SJCRH30 (cell line): ENCODE results near the gene COLGALT1. TPM values are rescaled to one million over a fixed set of nuclear protein-coding genes. Genes with fewer than 3 reads are reported as not detected.
"Not testable (repeated sequence)": the region's sequence is repeated elsewhere in the genome, so short reads cannot be mapped to it uniquely, and the experiment has no call there.

Experiments
- DNase-seq, 2 experiments: peaks; one replicate each; pipeline ENCODE4 v3.0.0-alpha.2; 2015 to 2020
- H3K27ac ChIP-seq: fragments of 250-450 bp; sonication (Bioruptor Pico); 2 replicates; pipeline ENCODE4 v1.5.1; 2020; ENCODE audit warnings: mild to moderate bottlenecking, moderate library complexity
- H3K27me3 ChIP-seq: fragments of 250-450 bp; sonication (Bioruptor Pico); 2 replicates; pipeline ENCODE4 v1.5.1; 2020; ENCODE audit warnings: mild to moderate bottlenecking, moderate library complexity
- H3K36me3 ChIP-seq: fragments of 250-450 bp; sonication (Bioruptor Pico); 2 replicates; pipeline ENCODE4 v1.5.1; 2020; ENCODE audit warnings: mild to moderate bottlenecking, moderate library complexity
- H3K4me1 ChIP-seq: fragments of 250-450 bp; sonication (Bioruptor Pico); 2 replicates; pipeline ENCODE4 v1.5.1; 2020; ENCODE audit warnings: mild to moderate bottlenecking, moderate library complexity
- H3K4me3 ChIP-seq: fragments of 250-450 bp; sonication (Bioruptor Pico); 2 replicates; pipeline ENCODE4 v1.5.1; 2020; ENCODE audit warnings: mild to moderate bottlenecking, moderate library complexity
- H3K9me3 ChIP-seq: fragments of 250-450 bp; sonication (Bioruptor Pico); replicated peaks from 2 replicates; pipeline ENCODE4 v1.5.1; 2020; ENCODE audit warnings: mild to moderate bottlenecking, moderate library complexity
- total RNA-seq: library from RNA; depleted of rRNA; stranded (reverse); fragments of >200 nt; shearing (Covaris generic); gene quantifications from 2 replicates; pipeline ENCODE4 v1.2.3, GENCODE V29; 2014; rRNA removed

The COLGALT1 gene
- total RNA-seq = 115 and 117 TPM in 2 replicates

DNA sequence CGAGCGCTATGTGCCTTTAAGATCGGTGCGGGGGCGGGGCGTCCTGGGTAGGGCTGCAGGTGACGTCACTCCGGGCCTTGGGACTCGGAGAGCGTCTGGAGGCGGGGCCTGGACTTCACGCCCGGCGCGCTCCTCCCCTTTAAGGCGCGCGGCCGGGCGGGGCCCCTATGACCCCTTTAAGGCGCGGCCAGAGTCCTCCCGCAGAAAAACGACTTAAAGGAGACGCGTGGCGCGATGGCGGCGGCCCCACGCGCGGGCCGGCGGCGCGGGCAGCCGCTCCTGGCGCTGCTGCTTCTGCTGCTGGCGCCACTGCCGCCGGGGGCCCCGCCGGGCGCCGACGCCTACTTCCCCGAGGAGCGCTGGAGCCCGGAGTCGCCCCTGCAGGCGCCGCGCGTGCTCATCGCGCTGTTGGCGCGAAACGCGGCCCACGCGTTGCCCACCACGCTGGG, at the start of gene COLGALT1:
COLGALT1 (plus strand) TSS at position 170 of the 449 bp plus-strand sequence; CDS start at position 235, 65 bp downstream.
- no peaks in the 10 kb centered on the region for H3K27me3 ChIP-seq

DNA sequence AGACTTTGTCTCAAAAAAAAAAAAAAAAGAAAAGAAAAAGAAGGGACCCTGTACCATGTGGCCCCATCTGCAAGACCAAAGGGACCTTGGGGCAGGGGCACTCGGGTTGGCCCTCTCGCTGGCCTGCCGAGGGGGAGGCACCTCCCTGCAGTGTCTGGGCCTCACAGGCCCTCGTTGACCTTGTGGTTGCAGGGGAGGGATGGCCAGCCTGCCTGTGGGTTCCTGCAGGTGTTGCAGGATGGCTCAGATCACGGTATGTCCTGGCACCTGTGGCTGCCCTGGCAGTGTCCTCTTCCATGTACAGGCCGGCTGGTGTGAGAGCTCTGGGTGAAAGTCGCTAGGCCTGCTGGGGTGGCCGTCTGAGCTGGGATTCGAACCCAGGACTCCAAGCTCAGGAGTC, 48.7 kb upstream of the COLGALT1 start:
- no peaks in the 10 kb centered on the region for H3K36me3 ChIP-seq
- H3K27me3 ChIP-seq = no peaks in the 10 kb centered on the region
- no peak overlapping the region for H3K27ac ChIP-seq
- no peaks in the 10 kb centered on the region; the same call in 1 of the 2 replicates for H3K9me3 ChIP-seq
- no peak for DNase-seq
- H3K4me1 ChIP-seq = no peaks in the 10 kb centered on the region
- H3K4me3 ChIP-seq = no peak overlapping the region

More for the DNA sequence above, at the start of gene COLGALT1:
- DNase-seq = peak; percentile 99
- peaks cover 23% of the 10 kb centered on the region for H3K36me3 ChIP-seq
- no peaks in the 10 kb centered on the region for H3K9me3 ChIP-seq
- peak within 1 kb of the TSS; percentile 79 for H3K4me3 ChIP-seq
- peak within 1 kb of the TSS; percentile 43 for H3K27ac ChIP-seq
- H3K4me1 ChIP-seq = peaks cover 11% of the 10 kb centered on the region

DNA sequence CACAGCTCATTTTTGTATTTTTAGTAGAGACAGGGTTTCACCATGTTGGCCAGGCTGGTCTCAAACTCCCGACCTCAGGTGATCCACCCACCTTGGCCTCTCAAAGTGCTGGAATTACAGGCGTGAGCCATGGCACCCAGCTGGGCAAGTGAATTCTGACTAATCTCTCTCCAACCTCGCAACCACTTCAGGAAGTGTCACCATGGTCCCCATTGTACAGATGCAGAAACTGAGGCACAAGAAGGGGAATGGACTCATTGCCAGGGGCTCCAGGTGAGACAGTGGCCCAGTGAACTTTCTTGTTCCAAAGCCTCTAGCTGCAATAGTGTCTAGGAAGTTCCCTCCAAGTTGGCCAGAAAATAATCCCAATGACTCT, 46.9 kb upstream of the COLGALT1 start:
- H3K9me3 ChIP-seq, DNase-seq, H3K4me3 ChIP-seq, H3K36me3 ChIP-seq, H3K27me3 ChIP-seq, H3K4me1 ChIP-seq, H3K27ac ChIP-seq: not testable (repeated sequence)

DNA sequence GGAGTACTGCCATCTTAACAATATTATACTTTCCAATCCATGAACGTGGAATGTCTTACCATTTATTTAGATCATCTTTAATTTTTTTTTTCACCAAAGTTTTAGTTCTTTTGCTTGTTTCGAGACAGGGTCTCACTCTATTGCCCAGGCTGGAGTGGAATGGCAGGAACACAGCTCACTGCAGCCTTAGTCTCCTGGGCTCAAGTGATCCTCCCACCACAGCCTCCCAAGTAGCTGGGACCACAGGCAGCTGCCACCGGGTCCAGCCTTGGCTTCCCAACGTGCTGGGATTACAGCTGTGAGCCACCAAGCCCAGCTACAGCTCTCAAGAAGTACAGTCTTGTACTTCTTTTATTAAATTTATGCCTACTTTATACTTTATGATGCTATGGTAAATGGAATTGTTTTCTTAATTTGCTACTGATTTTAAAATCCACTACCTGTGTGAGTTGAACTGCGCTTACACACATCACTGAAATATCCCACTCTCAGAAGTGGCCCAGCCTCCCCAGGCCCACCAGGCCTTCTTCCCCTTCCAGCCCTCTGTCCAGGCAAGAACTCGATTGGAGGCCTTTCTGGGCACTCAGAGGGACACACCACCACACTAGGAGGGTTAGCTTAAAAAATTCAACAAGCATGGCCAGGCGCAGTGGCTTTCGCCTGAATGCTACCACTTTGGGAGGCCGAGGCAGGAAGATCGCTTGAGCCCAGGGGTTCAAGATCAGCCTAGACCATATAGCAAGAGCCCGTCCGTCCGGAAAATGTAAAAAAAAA, 45.0 kb upstream of the COLGALT1 start:
- no peak for DNase-seq
- H3K27me3 ChIP-seq = no peaks in the 10 kb centered on the region

DNA sequence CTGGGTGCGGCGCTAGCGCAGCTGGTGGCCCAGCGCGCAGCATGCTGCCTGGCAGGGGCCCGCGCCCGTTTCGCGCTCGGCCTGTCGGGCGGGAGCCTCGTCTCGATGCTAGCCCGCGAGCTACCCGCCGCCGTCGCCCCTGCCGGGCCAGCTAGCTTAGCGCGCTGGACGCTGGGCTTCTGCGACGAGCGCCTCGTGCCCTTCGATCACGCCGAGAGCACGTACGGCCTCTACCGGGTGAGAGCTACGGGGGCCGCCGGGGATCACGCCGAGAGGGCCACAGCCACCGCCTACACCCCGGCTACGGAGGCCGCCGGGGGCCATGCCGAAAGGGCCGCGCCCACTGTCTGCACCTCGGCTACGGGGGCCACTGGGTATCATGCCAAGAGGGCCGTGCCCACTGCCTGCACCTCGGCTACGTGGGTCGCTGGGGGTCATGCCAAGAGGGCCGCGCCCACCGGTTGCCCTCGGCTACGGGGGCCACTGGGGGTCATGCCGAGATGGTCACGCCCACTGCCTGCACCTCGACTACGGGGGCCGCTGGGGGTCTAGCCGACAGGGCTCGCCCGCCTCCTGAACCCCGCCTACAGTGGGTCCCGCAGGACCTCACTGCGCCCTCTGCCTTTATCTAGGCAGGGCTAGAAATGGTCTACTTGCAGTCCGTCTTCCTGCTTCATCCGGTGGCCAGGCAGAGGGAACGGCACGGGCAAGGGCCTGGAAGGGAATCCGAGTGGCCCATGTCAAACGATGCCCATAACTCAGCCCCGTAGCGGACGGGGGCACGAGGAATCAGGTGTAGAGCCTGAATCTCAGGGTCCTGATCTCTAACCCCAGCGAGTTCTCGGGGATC, 43.5 kb upstream of the COLGALT1 start:
- Histone ChIP-seq H3K4me3 (peak overlapping the region; percentile 95), H3K36me3 (0 out of 2 replicates have a peak, but pooled peaks cover under 1% of the 10 kb centered on the region), H3K9me3 (no peaks in the 10 kb centered on the region; the same call in 1 of the 2 replicates), H3K27me3 (no peaks in the 10 kb centered on the region), H3K27ac (peak overlapping the region; percentile 90), H3K4me1 (peaks cover 10% of the 10 kb centered on the region; the same call in 1 of the 2 replicates)
- DNase-seq = peak; percentile 77 to 82

More for the DNA sequence above, 45.0 kb upstream of the COLGALT1 start:
- Histone ChIP-seq H3K9me3 (no peaks in the 10 kb centered on the region; the same call in 1 of the 2 replicates), H3K4me3 (peak overlapping the region; percentile 95), H3K27ac (peak overlapping the region; percentile 90; the same call in 1 of the 2 replicates), H3K4me1 (peaks cover 10% of the 10 kb centered on the region; the same call in 1 of the 2 replicates), H3K36me3 (no peaks in the 10 kb centered on the region)

DNA sequence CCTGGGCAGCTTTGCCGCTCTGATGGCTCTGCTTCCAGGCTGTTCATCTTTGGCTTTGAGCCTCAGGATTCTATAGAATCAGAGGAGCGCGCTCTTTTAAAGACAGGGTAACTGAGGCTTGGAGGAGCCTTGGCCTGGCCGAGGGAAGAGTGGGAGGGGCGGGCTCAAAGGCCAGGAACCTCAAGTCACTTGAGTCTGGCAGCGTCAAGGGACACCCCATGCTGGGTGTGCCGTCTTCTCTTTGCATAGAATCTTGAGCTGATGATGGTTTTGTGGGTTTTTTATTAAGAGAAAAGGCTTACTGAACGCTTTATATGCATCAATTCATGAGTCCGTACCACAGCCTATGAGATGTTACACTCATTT, 42.9 kb upstream of the COLGALT1 start:
- Histone ChIP-seq H3K9me3 (no peaks in the 10 kb centered on the region; the same call in none of the 2 replicates), H3K36me3 (peaks cover 4% of the 10 kb centered on the region; the same call in 1 of the 2 replicates), H3K27me3 (no peaks in the 10 kb centered on the region)

DNA sequence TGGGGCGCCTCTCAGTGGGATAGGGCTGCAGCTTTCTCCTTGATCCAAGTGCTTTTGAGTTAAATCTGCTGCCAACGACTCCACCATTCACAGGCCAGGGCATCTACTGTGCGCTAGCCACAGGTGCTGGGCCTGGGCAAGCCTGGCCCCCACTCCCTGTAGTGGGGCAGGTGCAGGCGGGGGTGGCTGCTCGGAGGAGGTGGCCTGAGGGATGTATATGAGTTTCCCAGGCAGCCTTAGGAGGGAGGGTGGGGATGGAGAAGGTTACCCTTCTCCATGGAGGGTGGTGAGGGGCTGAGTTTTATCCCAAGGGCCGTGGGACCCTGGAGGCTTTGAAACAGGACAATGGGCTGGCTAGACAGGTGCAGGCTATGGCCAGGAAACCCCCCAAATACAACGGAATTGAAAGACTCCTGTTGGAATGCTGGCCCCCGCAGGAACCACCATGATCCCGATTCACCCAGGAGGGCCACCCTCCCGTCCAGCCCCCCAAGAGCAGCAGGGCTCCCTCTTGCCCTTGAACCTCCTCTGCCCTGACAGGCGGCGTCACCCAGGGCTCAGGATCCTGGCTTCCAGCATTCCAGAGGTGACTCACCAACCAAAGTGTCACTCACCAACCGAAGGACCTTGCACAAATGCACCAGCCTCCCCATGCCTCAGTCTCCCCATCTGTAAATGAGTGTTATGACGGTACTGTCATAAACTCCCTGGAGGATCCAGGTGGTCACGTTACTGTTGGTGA, 39.9 kb upstream of the COLGALT1 start:
- Histone ChIP-seq H3K27me3 (no peaks in the 10 kb centered on the region), H3K4me3 (no peak overlapping the region), H3K9me3 (peaks cover 5% of the 10 kb centered on the region; the same call in 1 of the 2 replicates), H3K4me1 (peaks cover 10% of the 10 kb centered on the region; the same call in 1 of the 2 replicates), H3K36me3 (peaks cover 10% of the 10 kb centered on the region; the same call in 1 of the 2 replicates), H3K27ac (no peak overlapping the region)
- DNase-seq = no peak

More for the DNA sequence above, 42.9 kb upstream of the COLGALT1 start:
- DNase-seq = no peak
- H3K4me1 ChIP-seq = peaks cover 10% of the 10 kb centered on the region; the same call in 1 of the 2 replicates
- H3K4me3 ChIP-seq = peak overlapping the region; percentile 95
- H3K27ac ChIP-seq = no peak overlapping the region

DNA sequence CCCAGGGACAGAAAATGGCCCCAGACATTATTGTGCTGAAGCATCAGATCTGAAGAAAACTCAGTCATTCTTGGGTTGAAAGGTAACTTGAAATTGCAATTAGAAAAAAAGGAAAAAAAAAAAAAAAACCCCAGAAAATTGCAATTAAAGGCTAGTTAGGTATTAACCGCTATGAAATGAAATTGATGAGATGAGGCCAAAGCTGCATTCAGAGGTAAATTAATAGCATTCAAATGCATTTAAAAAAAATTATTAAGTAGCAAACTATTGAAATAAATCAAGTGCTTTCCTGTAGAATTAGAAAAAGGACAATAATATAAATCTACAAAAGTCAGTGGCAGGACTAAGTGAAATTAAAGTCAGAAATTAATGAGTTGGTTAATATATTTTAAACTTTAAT, 37.6 kb upstream of the COLGALT1 start:
- H3K27me3 ChIP-seq = no peaks in the 10 kb centered on the region
- no peak overlapping the region for H3K27ac ChIP-seq
- peaks cover 10% of the 10 kb centered on the region; the same call in 1 of the 2 replicates for H3K36me3 ChIP-seq
- peaks cover 6% of the 10 kb centered on the region; the same call in 1 of the 2 replicates for H3K4me1 ChIP-seq
- peaks cover 5% of the 10 kb centered on the region; the same call in 1 of the 2 replicates for H3K9me3 ChIP-seq
- no peak overlapping the region for H3K4me3 ChIP-seq
- DNase-seq = no peak

DNA sequence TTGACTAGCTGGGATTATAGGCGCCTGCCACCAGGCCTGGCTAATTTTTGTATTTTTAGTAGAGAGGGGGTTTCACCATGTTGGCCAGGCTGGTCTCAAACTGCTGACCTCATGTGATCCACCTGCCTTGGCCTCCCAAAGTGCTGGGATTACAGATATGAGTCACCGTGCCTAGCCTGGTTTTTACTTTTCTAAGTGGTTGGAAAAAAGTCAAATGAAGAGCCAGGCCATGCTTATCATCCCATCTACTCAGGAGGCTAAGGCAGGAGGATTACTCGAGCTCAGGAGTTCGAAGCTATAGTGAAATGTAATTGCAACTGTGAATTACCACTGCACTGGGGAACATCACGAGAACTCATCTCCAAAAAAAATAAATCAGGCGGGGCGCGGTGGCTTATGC, 36.8 kb upstream of the COLGALT1 start:
- peaks cover 10% of the 10 kb centered on the region; the same call in 1 of the 2 replicates for H3K36me3 ChIP-seq
- H3K27ac ChIP-seq, H3K4me1 ChIP-seq, DNase-seq, H3K9me3 ChIP-seq, H3K27me3 ChIP-seq, H3K4me3 ChIP-seq: not testable (repeated sequence)

DNA sequence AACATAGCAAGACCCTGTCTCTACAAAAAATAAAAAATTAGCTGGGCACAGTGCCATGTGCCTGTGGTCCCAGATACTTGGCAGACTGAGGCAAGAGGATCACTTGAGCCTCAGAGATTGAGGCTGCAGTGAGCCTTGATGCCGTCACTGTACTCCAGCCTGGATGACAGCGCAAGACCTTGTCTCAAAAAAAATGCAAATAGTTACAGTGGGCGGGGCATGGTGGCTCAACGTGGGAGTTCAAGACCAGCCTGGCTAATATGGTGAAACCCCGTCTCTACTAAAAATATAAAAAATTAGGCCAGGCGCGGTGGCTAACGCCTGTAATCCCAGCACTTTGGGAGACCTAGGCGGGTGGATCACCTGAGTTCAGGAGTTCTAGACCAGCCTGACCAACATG, 35.5 kb upstream of the COLGALT1 start:
- no peak for DNase-seq

DNA sequence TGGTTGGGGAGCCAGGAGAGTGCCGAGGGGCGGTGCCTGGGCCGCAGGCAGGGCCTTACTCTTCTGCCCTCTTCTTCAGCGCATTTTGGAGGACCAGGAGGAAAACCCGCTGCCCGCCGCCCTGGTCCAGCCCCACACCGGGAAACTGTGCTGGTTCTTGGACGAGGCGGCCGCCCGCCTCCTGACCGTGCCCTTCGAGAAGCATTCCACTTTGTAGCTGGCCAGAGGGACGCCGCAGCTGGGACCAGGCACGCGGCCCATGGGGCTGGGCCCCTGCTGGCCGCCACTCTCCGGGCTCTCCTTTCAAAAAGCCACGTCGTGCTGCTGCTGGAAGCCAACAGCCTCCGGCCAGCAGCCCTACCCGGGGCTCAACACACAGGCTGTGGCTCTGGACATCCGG, 34.6 kb upstream of the COLGALT1 start:
- Histone ChIP-seq H3K9me3 (peaks cover 5% of the 10 kb centered on the region; the same call in 1 of the 2 replicates), H3K36me3 (peaks cover 10% of the 10 kb centered on the region; the same call in 1 of the 2 replicates), H3K27ac (no peak overlapping the region), H3K27me3 (no peaks in the 10 kb centered on the region), H3K4me3 (no peak overlapping the region), H3K4me1 (no peaks in the 10 kb centered on the region)
- DNase-seq = no peak

More for the DNA sequence above, 35.5 kb upstream of the COLGALT1 start:
- Histone ChIP-seq H3K36me3 (peaks cover 10% of the 10 kb centered on the region; the same call in 1 of the 2 replicates), H3K9me3 (peaks cover 5% of the 10 kb centered on the region; the same call in 1 of the 2 replicates), H3K4me1 (no peaks in the 10 kb centered on the region), H3K27ac (no peak overlapping the region), H3K4me3 (no peak overlapping the region), H3K27me3 (no peaks in the 10 kb centered on the region)

DNA sequence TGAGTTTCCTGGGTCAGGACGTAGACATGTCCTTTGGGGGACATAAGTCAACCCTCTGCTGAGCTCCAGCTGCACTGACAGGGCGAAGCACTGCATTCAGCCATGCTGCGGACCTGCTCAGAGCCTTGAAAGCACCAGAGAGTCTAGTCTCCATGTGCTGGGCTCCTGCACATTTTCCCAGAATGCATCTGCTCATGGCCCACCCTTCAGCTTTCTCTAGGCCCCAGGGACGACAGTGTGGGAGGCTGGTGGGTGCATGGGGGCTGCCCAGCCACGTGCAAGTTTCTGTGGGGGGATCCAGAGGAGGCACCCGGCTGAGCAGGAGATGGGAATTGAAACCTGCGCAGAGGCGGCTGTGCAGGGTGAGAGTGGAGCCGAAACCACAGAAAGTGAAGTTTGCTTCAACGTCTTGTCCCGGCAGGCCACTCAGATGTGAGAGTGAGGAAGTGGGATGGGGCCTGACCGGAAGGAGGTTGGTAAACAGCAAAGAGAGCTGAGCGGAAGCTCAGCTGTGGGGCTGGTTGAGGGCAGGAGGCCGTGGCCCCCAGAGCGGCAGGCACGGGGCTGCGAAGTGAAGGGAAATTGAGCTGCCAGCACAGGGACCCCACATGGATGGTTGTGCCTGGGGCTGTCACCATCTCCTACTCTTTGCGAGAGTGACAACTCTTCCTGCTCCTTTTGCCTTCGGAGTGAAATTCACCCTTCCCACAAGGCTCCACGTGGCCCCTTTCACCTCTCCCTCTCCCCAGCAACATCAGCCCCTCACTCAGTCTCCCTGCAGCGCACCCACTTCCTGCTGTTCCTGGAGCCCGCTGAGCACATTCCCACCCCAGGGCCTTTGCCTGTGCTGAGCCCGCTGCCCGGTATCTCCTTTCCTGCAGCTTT, 32.2 kb upstream of the COLGALT1 start:
- Histone ChIP-seq H3K4me1 (no peaks in the 10 kb centered on the region), H3K27ac (no peak overlapping the region), H3K9me3 (0 out of 2 replicates have a peak, but pooled peaks cover 3% of the 10 kb centered on the region), H3K4me3 (no peak overlapping the region), H3K27me3 (no peaks in the 10 kb centered on the region), H3K36me3 (no peaks in the 10 kb centered on the region; the same call in 1 of the 2 replicates)
- DNase-seq = no peak

DNA sequence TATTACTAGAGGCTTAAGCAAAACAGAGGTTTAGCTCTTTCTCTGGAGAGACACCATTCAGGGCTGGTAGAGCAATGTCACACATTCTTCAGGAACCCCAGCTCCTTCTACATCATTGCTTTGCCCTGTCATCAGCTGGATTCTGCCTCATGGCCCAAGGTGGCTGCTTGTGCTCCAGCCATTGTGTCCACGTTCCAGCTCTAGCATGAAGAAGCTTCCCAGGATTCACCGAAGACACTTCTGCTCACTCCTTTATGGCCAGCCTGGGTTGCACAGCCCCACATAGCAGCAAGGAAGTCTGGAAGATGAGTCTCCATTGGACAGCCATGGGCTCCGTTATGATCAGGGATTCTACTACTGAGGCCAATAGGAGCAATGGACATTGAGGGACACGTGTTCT, 30.8 kb upstream of the COLGALT1 start:
- Histone ChIP-seq H3K27me3 (no peaks in the 10 kb centered on the region), H3K27ac (no peak overlapping the region), H3K4me1 (no peaks in the 10 kb centered on the region), H3K9me3 (peaks cover 7% of the 10 kb centered on the region; the same call in 1 of the 2 replicates), H3K36me3 (no peaks in the 10 kb centered on the region), H3K4me3 (no peak overlapping the region)
- no peak for DNase-seq
